Body of pancreas (tissue), 4 donors: ENCODE data around the gene DNAH3. TPM values are rescaled to one million over a fixed set of nuclear protein-coding genes. Genes with fewer than 3 reads are reported as not detected.
"Not testable (repeated sequence)": the region's sequence is repeated elsewhere in the genome, so short reads cannot be mapped to it uniquely, and the experiment has no call there.

Experiments
- ATAC-seq: fragments of 150-250 bp; one replicate; pipeline ENCODE4 v1.9.1; 2016
- DNase-seq, 4 donors: peaks; one replicate each; pipeline ENCODE4 v3.0.0-alpha.2; 2019
- H3K27ac ChIP-seq, 4 donors: fragments of 200-600 bp; sonication (generic); 1 replicate in 3 of 4; 2 replicates in 1 of 4; pipeline versions ENCODE4 v1.5.1 to v1.6.1; 2016 to 2019; ENCODE audit warnings: mild to moderate bottlenecking in 1 of 4, mixed read lengths in 1 of 4, moderate library complexity in 1 of 4
- H3K27me3 ChIP-seq, 2 donors: fragments of 200-600 bp; sonication (generic); one replicate each; pipeline ENCODE4 v1.6.0; 2016; ENCODE audit warnings: mild to moderate bottlenecking in 1 of 2
- H3K36me3 ChIP-seq, 2 donors: fragments of 200-600 bp; sonication (generic); replicated peaks in 1 of 2; 2 replicates each; pipeline ENCODE4 v1.5.1; 2016; ENCODE audit warnings: low read depth in 2 of 2; ENCODE audit not compliant: insufficient read depth in 1 of 2
- H3K4me1 ChIP-seq: fragments of 200-600 bp; sonication (generic); one replicate; pipeline ENCODE4 v1.6.0; 2016
- H3K4me3 ChIP-seq, 2 donors: fragments of 200-600 bp; sonication (generic); 1 replicate in 1 of 2; 2 replicates in 1 of 2; pipeline ENCODE4 v1.5.1; 2016 to 2019
- H3K9me3 ChIP-seq, 3 donors: fragments of 200-600 bp; sonication (generic); 1 replicate in 2 of 3; 2 replicates in 1 of 3; pipeline ENCODE4 v1.5.1; 2016
- CTCF ChIP-seq, 7 experiments: fragments of 450-650 bp in 4 of 7; fragments of 200-600 bp in 3 of 7; sonication (generic) in 3 of 7; IDR thresholded peaks; one replicate each; pipeline ENCODE4 v1.5.1; 2016 to 2019; ENCODE audit warnings: antibody characterized with exemption in 7 of 7
- POLR2A ChIP-seq, 3 donors: fragments of 450-650 bp; IDR thresholded peaks; one replicate each; pipeline ENCODE4 v1.6.1; 2016; ENCODE audit warnings: antibody characterized with exemption in 3 of 3, mild to moderate bottlenecking in 2 of 3
- WGBS, 2 donors: methylation state at CpG; one replicate each; pipeline ENCODE4 v1.1.5; 2017; 5-methylcytosine and 5-hydroxymethylcytosine counted together
- intact Hi-C: fragments of 100-400 bp; cut with DNase I; formaldehyde crosslinking; loops from one replicate; pipeline ENCODE4 v1.15.1; 2023
- total RNA-seq, 2 donors: library from RNA; depleted of rRNA; stranded (reverse); fragments of >200 nt; gene quantifications; one replicate each; pipeline ENCODE4 v1.1.0, GENCODE V29; 2016

Gene DNAH3
- total RNA-seq, 2 donors from 2014 or later: not detected

- H3K36me3 ChIP-seq: peaks cover 0 to 19% of the 10 kb centered on the region in 2 donors
- H3K4me3 ChIP-seq: no peak overlapping the region
- TF ChIP-seq CTCF (IDR thresholded peaks at IDR 0.05): no peak
- no peak for TF ChIP-seq POLR2A (IDR thresholded peaks at IDR 0.05)
- DNase-seq (peak in 1 of 4 donors; percentile 13), ATAC-seq (no peak)
- no peaks in the 10 kb centered on the region for H3K4me1 ChIP-seq
- H3K9me3 ChIP-seq: no peaks in the 10 kb centered on the region
- H3K27me3 ChIP-seq: no peaks in the 10 kb centered on the region
- 75 to 83% methylated on average over 13 of the region's 13 CpGs for WGBS, 2 donors
- intact Hi-C loops: no loop called here
- no peak overlapping the region for H3K27ac ChIP-seq
Measured at GRCh38 chr16:21179126-21179982, 28.7 kb upstream of the DNAH3 start.

DNA sequence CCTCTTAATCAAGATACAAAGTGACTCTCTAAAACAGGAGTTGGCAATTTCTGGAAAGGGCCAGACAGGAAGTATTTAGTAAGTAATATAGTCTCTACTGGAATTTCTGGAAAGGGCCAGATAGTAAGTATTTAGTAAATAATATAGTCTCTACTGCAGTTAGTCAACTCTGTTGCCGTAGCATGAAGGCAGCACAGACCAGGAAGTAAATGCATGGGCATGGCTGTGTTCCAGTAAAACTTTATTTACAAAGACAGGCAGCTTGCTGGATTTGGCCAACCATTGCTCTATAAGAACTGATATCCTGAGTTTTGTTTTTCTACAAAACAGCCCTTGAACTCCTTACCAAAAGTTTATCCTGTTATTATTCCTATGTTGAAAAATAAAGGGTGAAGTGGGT lies 24.8 kb upstream of the DNAH3 start:
- no peak for DNase-seq
- H3K4me1 ChIP-seq: no peaks in the 10 kb centered on the region
- ATAC-seq: no peak
- peaks cover 0 to 14% of the 10 kb centered on the region in 2 donors for H3K36me3 ChIP-seq
- intact Hi-C loops: no loop called here
- no peaks in the 10 kb centered on the region for H3K9me3 ChIP-seq
- H3K27ac ChIP-seq: no peak overlapping the region
- H3K4me3 ChIP-seq: no peak overlapping the region
- no peak for TF ChIP-seq CTCF (IDR thresholded peaks at IDR 0.05)
- no peak for TF ChIP-seq POLR2A (IDR thresholded peaks at IDR 0.05)
- H3K27me3 ChIP-seq: no peaks in the 10 kb centered on the region
- WGBS, 2 donors: 81 to 88% methylated on average over 1 of the region's 1 CpG

- no peak overlapping the region for H3K4me3 ChIP-seq
- no peak for TF ChIP-seq CTCF (IDR thresholded peaks at IDR 0.05)
- H3K36me3 ChIP-seq: peaks cover 0 to 7% of the 10 kb centered on the region in 2 donors
- no peaks in the 10 kb centered on the region for H3K27me3 ChIP-seq
- 81 to 84% methylated on average over 3 of the region's 3 CpGs for WGBS, 2 donors
- H3K27ac ChIP-seq: no peak overlapping the region
- DNase-seq (no peak), ATAC-seq (no peak)
- no peaks in the 10 kb centered on the region for H3K4me1 ChIP-seq
- intact Hi-C loops: no loop called here
- no peaks in the 10 kb centered on the region for H3K9me3 ChIP-seq
Measured at GRCh38 chr16:21172650-21173049, 22.0 kb upstream of the DNAH3 start.

DNA sequence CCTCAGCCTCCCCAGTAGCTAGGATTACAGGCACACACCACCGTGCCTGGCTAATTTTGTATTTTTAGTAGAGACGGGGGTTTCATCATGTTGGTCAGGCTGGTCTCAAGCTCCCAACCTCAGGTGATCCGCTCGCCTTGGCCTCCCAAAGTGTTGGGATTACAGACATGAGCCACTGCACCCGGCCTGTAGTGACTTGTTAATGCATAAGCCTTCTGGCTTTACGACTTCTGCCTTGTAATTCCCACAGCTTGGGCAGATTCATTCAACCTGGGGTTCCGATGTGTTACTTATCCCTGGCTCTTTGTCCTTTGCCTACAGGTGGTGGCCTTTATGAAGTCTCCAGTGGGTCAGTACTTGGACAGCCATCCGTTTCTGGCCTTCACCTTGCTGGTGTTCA lies 19.5 kb upstream of the DNAH3 start:
- not testable (repeated sequence) for H3K27ac ChIP-seq
- WGBS, 2 donors: 90 to 91% methylated on average over 8 of the region's 8 CpGs

GRCh38 chr16:21169249-21169981 lies 18.8 kb upstream of the DNAH3 start:
- H3K27ac ChIP-seq: no peak overlapping the region
- ATAC-seq (no peak), DNase-seq (no peak)
- no peak overlapping the region for H3K4me3 ChIP-seq
- intact Hi-C loops: no loop called here
- TF ChIP-seq POLR2A (IDR thresholded peaks at IDR 0.05) (no peak), CTCF (IDR thresholded peaks at IDR 0.05) (no peak)
- H3K9me3 ChIP-seq: no peaks in the 10 kb centered on the region
- H3K36me3 ChIP-seq: peaks cover 0 to 8% of the 10 kb centered on the region in 2 donors
- WGBS, 2 donors: 92 to 94% methylated on average over 5 of the region's 5 CpGs
- no peaks in the 10 kb centered on the region for H3K4me1 ChIP-seq
- no peaks in the 10 kb centered on the region for H3K27me3 ChIP-seq

More for the DNA sequence above, 19.5 kb upstream of the DNAH3 start:
- DNase-seq, H3K27me3 ChIP-seq, intact Hi-C loops, ATAC-seq, H3K9me3 ChIP-seq, H3K4me3 ChIP-seq, H3K4me1 ChIP-seq: not testable (repeated sequence)
- H3K36me3 ChIP-seq: peaks cover 0 to 10% of the 10 kb centered on the region in 2 donors
